Calu3 (cell line): ENCODE results near the gene YIPF3. TPM values are rescaled to one million over a fixed set of nuclear protein-coding genes. Genes with fewer than 3 reads are reported as not detected.

Experiments
- BruUV-seq: library from RNA; stranded (reverse); fragments of 400-500 nt; replicated peaks from 2 replicates; lab custom pipeline; 2021; lab: Mats Ljungman, UMichigan
- CTCF ChIA-PET: fragments of 300-600 bp; sonication (Branson Sonifier 250); formaldehyde crosslinking; loops from one replicate; lab custom pipeline; 2022; ENCODE audit warnings: antibody characterized with exemption; lab: Charles Lee
- DNase-seq: peaks from one replicate; pipeline ENCODE4 v3.0.0; 2022
- H3K27ac Mint-ChIP-seq: one replicate; pipeline ENCODE4 v1.8.0; 2022; ENCODE audit warnings: mixed read lengths; ENCODE audit not compliant: unreplicated experiment
- H3K27me3 Mint-ChIP-seq: one replicate; pipeline ENCODE4 v1.8.0; 2022; ENCODE audit warnings: mixed read lengths; ENCODE audit not compliant: unreplicated experiment
- H3K36me3 Mint-ChIP-seq: one replicate; pipeline ENCODE4 v1.8.0; 2022; ENCODE audit warnings: mild to moderate bottlenecking, moderate library complexity, mixed read lengths; ENCODE audit not compliant: insufficient read depth, unreplicated experiment
- H3K4me1 Mint-ChIP-seq: one replicate; pipeline ENCODE4 v1.8.0; 2022; ENCODE audit warnings: mild to moderate bottlenecking, low read depth, mixed read lengths; ENCODE audit not compliant: unreplicated experiment
- H3K4me3 Mint-ChIP-seq: one replicate; pipeline ENCODE4 v1.8.0; 2022; ENCODE audit warnings: mild to moderate bottlenecking, low read depth, moderate library complexity, mixed read lengths; ENCODE audit not compliant: unreplicated experiment
- H3K9me3 Mint-ChIP-seq: one replicate; pipeline ENCODE4 v1.8.0; 2022; ENCODE audit warnings: low read depth, mixed read lengths; ENCODE audit not compliant: unreplicated experiment
- intact Hi-C: fragments of 100-400 bp; cut with micrococcal nuclease; formaldehyde crosslinking; loops from one replicate; pipeline ENCODE4 v1.10.0; 2022; ENCODE audit not compliant: unreplicated experiment
- total RNA-seq: library from RNA; stranded (reverse); gene quantifications from 2 replicates; pipeline ENCODE4 v1.2.3, GENCODE V29; 2022
- TF ChIP-seq, protein P1 (sequence below): fragments of 200-600 bp; IDR thresholded peaks from one replicate; pipeline ENCODE4 v1.8.0; 2022; ENCODE audit warnings: antibody characterized with exemption; ENCODE audit not compliant: unreplicated experiment

Gene YIPF3
- total RNA-seq, 1 experiment from 2014 or later = 127 TPM

DNA sequence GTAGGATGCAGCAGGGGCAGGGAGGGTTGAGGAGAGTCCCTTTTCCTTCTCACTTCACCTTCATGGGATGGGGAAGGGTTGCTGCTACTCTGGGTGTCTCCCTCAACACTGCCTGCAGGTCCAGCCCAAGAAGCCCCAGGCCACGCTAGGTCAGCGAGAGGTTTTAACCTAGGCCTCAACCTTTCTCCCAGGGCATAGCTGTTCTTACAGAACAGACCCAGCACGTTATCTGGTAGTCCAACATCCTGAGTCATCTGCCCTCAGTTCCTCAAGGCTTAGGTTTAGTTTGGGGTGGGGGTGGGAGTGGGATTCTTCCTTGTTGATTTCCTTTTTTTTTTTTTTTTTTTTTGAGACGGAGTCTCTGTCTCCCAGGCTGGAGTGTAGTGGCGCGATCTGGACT, 22.4 kb downstream of the YIPF3 start:
- Mint-ChIP-seq H3K4me3 (no peak overlapping the region), H3K36me3 (peaks cover 23% of the 10 kb centered on the region), H3K27ac (no peak overlapping the region), H3K4me1 (peaks cover 42% of the 10 kb centered on the region), H3K9me3 (no peaks in the 10 kb centered on the region), H3K27me3 (no peaks in the 10 kb centered on the region)
- DNase-seq = no peak
- intact Hi-C loops = no loop called here
- CTCF ChIA-PET = interaction anchor here (0.6 to 2.2 kb wide), 4 partner anchors 10 to 332 kb away, joined by 3 to 7 read pairs (median 4); partner anchors contain the start of gene TJAP1
- TF ChIP-seq, protein P1, sequence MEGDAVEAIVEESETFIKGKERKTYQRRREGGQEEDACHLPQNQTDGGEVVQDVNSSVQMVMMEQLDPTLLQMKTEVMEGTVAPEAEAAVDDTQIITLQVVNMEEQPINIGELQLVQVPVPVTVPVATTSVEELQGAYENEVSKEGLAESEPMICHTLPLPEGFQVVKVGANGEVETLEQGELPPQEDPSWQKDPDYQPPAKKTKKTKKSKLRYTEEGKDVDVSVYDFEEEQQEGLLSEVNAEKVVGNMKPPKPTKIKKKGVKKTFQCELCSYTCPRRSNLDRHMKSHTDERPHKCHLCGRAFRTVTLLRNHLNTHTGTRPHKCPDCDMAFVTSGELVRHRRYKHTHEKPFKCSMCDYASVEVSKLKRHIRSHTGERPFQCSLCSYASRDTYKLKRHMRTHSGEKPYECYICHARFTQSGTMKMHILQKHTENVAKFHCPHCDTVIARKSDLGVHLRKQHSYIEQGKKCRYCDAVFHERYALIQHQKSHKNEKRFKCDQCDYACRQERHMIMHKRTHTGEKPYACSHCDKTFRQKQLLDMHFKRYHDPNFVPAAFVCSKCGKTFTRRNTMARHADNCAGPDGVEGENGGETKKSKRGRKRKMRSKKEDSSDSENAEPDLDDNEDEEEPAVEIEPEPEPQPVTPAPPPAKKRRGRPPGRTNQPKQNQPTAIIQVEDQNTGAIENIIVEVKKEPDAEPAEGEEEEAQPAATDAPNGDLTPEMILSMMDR = no peak
- no TSS peak for BruUV-seq

DNA sequence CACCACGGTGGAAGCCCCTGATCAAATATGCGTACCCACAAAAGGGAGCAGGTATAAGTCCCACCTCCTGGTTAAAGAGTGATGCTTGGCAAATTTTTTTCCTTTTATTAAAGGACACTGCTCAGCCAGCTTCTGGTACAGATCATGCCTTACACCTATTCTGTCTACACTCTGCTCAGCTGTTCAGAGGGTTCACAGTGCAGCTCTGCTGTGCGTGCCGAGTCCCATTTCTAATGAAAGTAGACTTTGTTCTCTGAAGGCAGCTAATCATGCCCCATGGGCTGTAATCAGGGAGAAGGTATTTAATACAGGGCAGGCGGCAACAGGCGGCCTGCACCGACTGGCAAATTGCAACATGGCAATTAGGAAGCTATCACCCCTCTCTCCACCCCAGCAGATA, 22.9 kb downstream of the YIPF3 start:
- H3K4me1 Mint-ChIP-seq = peaks cover 42% of the 10 kb centered on the region

DNA sequence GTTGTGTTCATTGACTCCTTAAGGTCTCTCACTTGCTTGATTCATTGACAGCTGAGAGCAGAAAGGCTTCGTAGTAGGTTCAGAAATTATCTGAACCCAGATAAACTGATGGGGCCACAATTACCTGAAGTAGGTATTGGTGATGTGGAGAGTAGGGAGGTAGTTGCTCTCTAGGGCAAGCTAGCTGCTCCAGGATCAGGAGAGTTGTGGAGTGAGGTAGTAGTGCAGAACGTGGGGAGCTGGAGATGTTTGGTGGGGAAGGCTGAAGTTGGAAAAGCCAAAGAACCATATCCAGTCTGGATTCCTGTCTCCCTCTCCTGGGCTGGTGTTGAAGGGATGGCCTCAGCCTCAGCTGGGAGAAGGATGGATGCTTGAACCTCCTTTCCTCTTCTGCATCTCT, 23.5 kb downstream of the YIPF3 start:
- no TSS peak for BruUV-seq
- Mint-ChIP-seq H3K27me3 (no peaks in the 10 kb centered on the region), H3K9me3 (no peaks in the 10 kb centered on the region), H3K4me3 (no peak overlapping the region), H3K4me1 (peaks cover 42% of the 10 kb centered on the region), H3K36me3 (peaks cover 15% of the 10 kb centered on the region), H3K27ac (no peak overlapping the region)
- no peak for DNase-seq
- intact Hi-C loops = no loop called here
- CTCF ChIA-PET = interaction anchor here (0.6 to 2.2 kb wide), 3 partner anchors 12 to 107 kb away, joined by 3 to 7 read pairs (median 3); partner anchors contain the start of gene TJAP1
- TF ChIP-seq, protein P1 = no peak

More for the DNA sequence above, 22.9 kb downstream of the YIPF3 start:
- H3K27me3 Mint-ChIP-seq = no peaks in the 10 kb centered on the region
- DNase-seq = no peak
- TF ChIP-seq, protein P1 = no peak
- H3K27ac Mint-ChIP-seq = no peak overlapping the region
- no TSS peak for BruUV-seq
- CTCF ChIA-PET = interaction anchor here (0.6 to 2.2 kb wide), 3 partner anchors 11 to 331 kb away, joined by 3 to 7 read pairs (median 6); partner anchors contain the start of gene TJAP1
- intact Hi-C loops = no loop called here
- no peak overlapping the region for H3K4me3 Mint-ChIP-seq
- peaks cover 21% of the 10 kb centered on the region for H3K36me3 Mint-ChIP-seq
- no peaks in the 10 kb centered on the region for H3K9me3 Mint-ChIP-seq

DNA sequence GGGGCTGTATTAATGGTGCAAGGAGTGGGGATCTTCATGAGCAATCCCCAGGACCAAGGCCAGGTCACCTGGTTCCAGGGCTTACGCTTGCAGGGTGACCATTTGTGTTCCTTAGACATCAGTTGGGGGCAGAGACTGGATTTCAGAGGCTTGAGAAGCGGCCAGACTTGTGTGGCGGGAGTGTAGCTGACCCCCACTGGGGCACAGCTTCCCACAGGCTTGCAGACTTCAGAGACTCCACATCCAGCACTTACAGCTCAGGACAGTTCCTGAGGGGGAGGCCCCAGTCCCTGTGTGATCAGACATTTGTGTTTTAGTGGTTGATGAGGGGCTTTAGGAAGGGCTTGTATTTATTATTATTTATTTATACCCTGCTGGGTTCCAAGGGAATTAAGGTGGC, 24.1 kb downstream of the YIPF3 start:
- DNase-seq = no peak
- H3K27me3 Mint-ChIP-seq = no peaks in the 10 kb centered on the region
- intact Hi-C loops = no loop called here
- peaks cover 12% of the 10 kb centered on the region for H3K36me3 Mint-ChIP-seq
- BruUV-seq = no TSS peak
- no peaks in the 10 kb centered on the region for H3K9me3 Mint-ChIP-seq
- CTCF ChIA-PET = interaction anchor here (0.6 to 1.3 kb wide), 3 partner anchors 14 to 15 kb away, joined by 3 read pairs; partner anchors contain the start of gene TJAP1
- TF ChIP-seq, protein P1 = no peak
- H3K4me3 Mint-ChIP-seq = no peak overlapping the region
- H3K27ac Mint-ChIP-seq = no peak overlapping the region
- peaks cover 42% of the 10 kb centered on the region for H3K4me1 Mint-ChIP-seq
